Aorta (tissue), 5 donors: ENCODE measurements around the gene DRAXIN. TPM values are rescaled to one million over a fixed set of nuclear protein-coding genes. Genes with fewer than 3 reads are reported as not detected.

ENCODE experiments used
- ATAC-seq: fragments of 200-7000 bp; cut with Tn5 transposase; one replicate; pipeline ENCODE4 v1.9.1; 2022; ENCODE audit warnings: moderate library complexity; ENCODE audit not compliant: low FRiP score
- DNase-seq, 2 donors: peaks; one replicate each; pipeline ENCODE4 v3.0.0-alpha.2; 2020
- H3K27ac ChIP-seq, 2 donors: one replicate each; pipeline ENCODE4 v1.5.1; 2013; ENCODE audit warnings: low read length in 2 of 2, mild to moderate bottlenecking in 2 of 2, moderate library complexity in 2 of 2, control low read depth in 1 of 2, inconsistent platforms in 1 of 2, low read depth in 1 of 2
- H3K27me3 ChIP-seq, 2 donors: one replicate each; pipeline ENCODE4 v1.6.1; 2013; ENCODE audit warnings: control low read depth in 1 of 2, low read length in 1 of 2, mild to moderate bottlenecking in 1 of 2, moderate library complexity in 1 of 2; ENCODE audit not compliant: insufficient read depth in 2 of 2, control insufficient read depth in 1 of 2
- H3K36me3 ChIP-seq, 2 donors: one replicate each; pipeline ENCODE4 v1.6.1; 2013; ENCODE audit warnings: control low read depth in 1 of 2, low read length in 1 of 2, mild to moderate bottlenecking in 1 of 2; ENCODE audit not compliant: insufficient read depth in 2 of 2, control insufficient read depth in 1 of 2
- H3K4me1 ChIP-seq, 2 donors: one replicate each; pipeline ENCODE4 v1.6.1; 2013; ENCODE audit warnings: low read length in 2 of 2, control low read depth in 1 of 2, mild to moderate bottlenecking in 1 of 2, moderate library complexity in 1 of 2; ENCODE audit not compliant: insufficient read depth in 2 of 2, control insufficient read depth in 1 of 2
- H3K4me3 ChIP-seq, 2 donors: one replicate each; pipeline ENCODE4 v1.5.1; 2013; ENCODE audit warnings: low read length in 2 of 2, control low read depth in 1 of 2, mild to moderate bottlenecking in 1 of 2
- H3K9me3 ChIP-seq: one replicate; pipeline ENCODE4 v1.6.1; 2013; ENCODE audit warnings: mild to moderate bottlenecking, low read length; ENCODE audit not compliant: control insufficient read depth
- WGBS, 2 donors: extraction: QIAGEN DNeasy Blood & Tissue Kit; methylation state at CpG; one replicate each; pipeline ENCODE4 v1.1.7; 2013; 5-methylcytosine and 5-hydroxymethylcytosine counted together
- intact Hi-C, 2 donors: fragments of 100-400 bp; cut with DNase I; formaldehyde crosslinking; loops; one replicate each; pipeline versions ENCODE4 v1.14.2 to v1.15.0; 2022
- polyA plus RNA-seq, 2 donors: library from polyadenylated mRNA; stranded (reverse); fragments of 200-250 nt; gene quantifications; one replicate each; pipeline ENCODE4 v1.2.3, GENCODE V29; 2013
- total RNA-seq, 2 donors: library from RNA; stranded (reverse); fragmentation: NEBNext Ultra II Directional; extraction: Animal tissue kit (Norgen Biotek cat#: 25700); gene quantifications; one replicate each; pipeline ENCODE4 v1.2.1, GENCODE V29; 2021
- donor health status: healthy with polysubstance abuse.
- donor health status: Bipolar disorder and iron deficiency.
- donor health status: DM: no; HTN: no; CAD: no.
- donor health status: DM: no; HTN: no; CAD: no.
- donor health status: DM: yes; HTN: yes; CAD: no.

DRAXIN gene
- total and polyA plus RNA-seq, 4 donors = 0.03 to 0.21 TPM; not detected in 2

DNA sequence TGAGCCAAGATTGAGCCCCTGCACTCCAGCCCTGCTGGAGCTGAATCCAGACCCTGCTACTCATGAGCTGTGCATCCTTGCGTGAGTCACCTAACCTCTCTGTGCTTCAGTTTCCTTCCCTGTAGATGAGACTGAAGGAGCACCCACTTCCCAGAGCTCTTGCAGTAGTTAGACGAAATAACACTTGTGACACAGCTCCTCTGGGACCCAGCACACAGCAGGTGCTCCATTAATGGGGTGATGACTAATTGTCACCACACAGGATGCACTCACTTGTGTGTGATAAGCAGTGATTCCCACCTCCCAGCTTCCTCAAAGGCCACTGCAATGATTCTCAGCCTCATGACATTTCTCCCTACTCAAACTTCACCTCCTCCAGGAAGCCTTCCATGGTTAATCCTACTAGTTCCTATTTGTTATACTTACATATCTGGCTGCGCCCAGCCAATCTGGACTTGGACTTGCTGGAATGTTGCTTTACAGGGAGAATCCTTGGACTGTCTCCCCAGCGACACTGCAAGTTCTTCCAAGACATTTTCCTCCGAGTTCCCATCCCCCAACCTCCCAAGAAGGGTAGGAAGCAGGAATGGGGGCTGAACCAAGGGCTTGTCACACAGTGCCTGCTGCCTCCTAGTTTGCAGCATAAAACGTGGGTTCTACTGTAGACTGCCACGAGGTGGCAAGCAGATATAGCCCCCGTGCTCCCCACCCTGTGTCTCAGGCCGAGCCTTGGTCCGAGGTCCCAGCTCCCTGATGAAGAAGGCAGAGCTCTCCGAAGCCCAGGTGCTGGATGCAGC, 17.2 kb downstream of the DRAXIN start:
- Histone ChIP-seq H3K27me3 (no peaks in the 10 kb centered on the region), H3K4me1 (no peaks in the 10 kb centered on the region), H3K36me3 (no peaks in the 10 kb centered on the region), H3K9me3 (no peaks in the 10 kb centered on the region), H3K4me3 (no peak overlapping the region), H3K27ac (no peak overlapping the region)
- DNase-seq = no peak
- no peak for ATAC-seq
- WGBS, 2 donors = 73 to 78% methylated on average over 11 of the region's 11 CpGs
- intact Hi-C loops = no loop called here

DNA sequence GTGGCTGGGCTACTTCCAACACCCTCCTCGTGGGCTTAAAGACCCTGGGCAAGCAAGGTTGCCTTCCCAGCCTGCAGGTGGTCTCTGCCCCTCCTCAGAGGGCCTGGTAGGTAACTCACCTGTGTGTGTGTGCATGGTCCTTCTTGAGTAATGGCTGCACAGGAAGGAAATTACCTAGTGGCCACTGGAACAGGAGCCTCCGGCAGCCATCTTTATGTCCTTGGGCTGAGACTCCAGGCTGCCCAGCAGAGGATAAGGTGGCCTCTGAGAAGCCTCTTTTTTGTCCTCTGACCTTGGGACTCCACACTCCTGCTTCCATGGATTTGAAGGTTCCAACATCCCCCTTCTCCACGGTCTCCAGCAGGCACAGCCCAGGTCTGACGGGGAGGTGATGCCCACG, 20.0 kb downstream of the DRAXIN start:
- no peak for DNase-seq
- no peaks in the 10 kb centered on the region for H3K27me3 ChIP-seq
- H3K27ac ChIP-seq = no peak overlapping the region
- 93% methylated on average over 5 of the region's 5 CpGs for WGBS, 2 donors
- H3K4me3 ChIP-seq = no peak overlapping the region
- intact Hi-C loops = no loop called here
- ATAC-seq = no peak
- H3K4me1 ChIP-seq = no peaks in the 10 kb centered on the region
- no peaks in the 10 kb centered on the region for H3K36me3 ChIP-seq
- H3K9me3 ChIP-seq = no peaks in the 10 kb centered on the region

DNA sequence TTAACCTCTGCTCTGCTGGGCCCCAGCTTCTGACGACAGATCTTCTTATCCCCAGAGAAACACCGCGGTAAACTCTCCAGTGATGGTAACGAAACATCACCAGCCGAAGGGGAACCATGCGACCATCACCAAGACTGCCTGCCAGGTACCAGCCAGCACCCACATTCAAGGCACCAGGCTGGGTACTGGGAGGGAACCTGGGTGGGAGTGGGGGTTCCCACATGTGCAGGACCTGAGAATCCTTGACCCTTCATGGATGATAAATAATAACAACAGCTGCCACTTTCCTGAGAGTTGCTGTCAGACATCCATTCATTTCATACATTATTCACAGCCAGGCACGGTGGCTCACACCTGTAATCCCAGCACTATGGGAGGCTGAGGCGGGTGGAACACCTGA, 20.8 kb downstream of the DRAXIN start:
- 93 to 95% methylated on average over 8 of the region's 8 CpGs for WGBS, 2 donors
- no peaks in the 10 kb centered on the region for H3K27me3 ChIP-seq

GRCh38 chr1:11713095-11713494, 21.6 kb downstream of the DRAXIN start:
- DNase-seq = no peak
- H3K4me3 ChIP-seq = no peak overlapping the region
- WGBS, 2 donors = 86 to 88% methylated on average over 11 of the region's 11 CpGs
- H3K9me3 ChIP-seq = no peaks in the 10 kb centered on the region
- H3K27ac ChIP-seq = no peak overlapping the region
- H3K4me1 ChIP-seq = no peaks in the 10 kb centered on the region
- intact Hi-C loops = no loop called here
- H3K36me3 ChIP-seq = no peaks in the 10 kb centered on the region
- H3K27me3 ChIP-seq = no peaks in the 10 kb centered on the region
- ATAC-seq = no peak

More for the DNA sequence above, 20.8 kb downstream of the DRAXIN start:
- Histone ChIP-seq H3K4me1 (no peaks in the 10 kb centered on the region), H3K4me3 (no peak overlapping the region), H3K9me3 (no peaks in the 10 kb centered on the region), H3K36me3 (no peaks in the 10 kb centered on the region), H3K27ac (no peak overlapping the region)
- intact Hi-C loops = no loop called here
- no peak for DNase-seq
- ATAC-seq = no peak

- H3K36me3 ChIP-seq = no peaks in the 10 kb centered on the region
- ATAC-seq (no peak), DNase-seq (no peak)
- no peak overlapping the region for H3K4me3 ChIP-seq
- no peaks in the 10 kb centered on the region for H3K27me3 ChIP-seq
- H3K27ac ChIP-seq = no peak overlapping the region
- no peaks in the 10 kb centered on the region for H3K4me1 ChIP-seq
- no peaks in the 10 kb centered on the region for H3K9me3 ChIP-seq
- intact Hi-C loops = no loop called here
- 76 to 82% methylated on average over 24 of the region's 24 CpGs for WGBS, 2 donors
Measured at GRCh38 chr1:11714831-11715575, 23.5 kb downstream of the DRAXIN start.

- 6 to 7% methylated on average over 44 of the region's 44 CpGs for WGBS, 2 donors
- no peaks in the 10 kb centered on the region for H3K36me3 ChIP-seq
- no peaks in the 10 kb centered on the region for H3K4me1 ChIP-seq
- intact Hi-C loops = loop anchor here (1.0 to 5.0 kb wide), 3 partner anchors 67 to 477 kb away; partner anchors contain the start of genes FBXO2 (in 1 of the 2) and FBXO44 (in 1 of the 2)
- peak; percentile 91 to 95 for DNase-seq
- no peak overlapping the region for H3K4me3 ChIP-seq
- H3K27ac ChIP-seq = no peak overlapping the region
- ATAC-seq = peak; percentile 92
- H3K9me3 ChIP-seq = no peaks in the 10 kb centered on the region
- no peaks in the 10 kb centered on the region for H3K27me3 ChIP-seq
Measured at GRCh38 chr1:11719313-11720032, 28.0 kb downstream of the DRAXIN start.

DNA sequence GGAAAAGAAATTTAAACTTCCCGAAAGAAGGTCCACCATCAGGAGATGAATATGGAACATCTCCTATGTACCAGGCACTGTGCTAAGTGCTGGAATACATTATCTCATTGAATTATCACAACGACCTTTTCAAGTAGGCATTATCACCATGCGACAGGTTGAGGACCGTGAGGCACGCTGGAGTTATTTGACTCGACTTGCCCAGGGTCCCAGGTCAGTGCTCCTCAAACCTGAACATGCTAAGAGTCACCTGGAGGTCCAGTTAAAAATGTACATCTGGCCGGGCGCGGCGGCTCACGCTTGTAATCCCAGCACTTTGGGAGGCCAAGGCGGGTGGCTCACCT, 28.5 kb downstream of the DRAXIN start:
- Histone ChIP-seq H3K27me3 (no peaks in the 10 kb centered on the region), H3K9me3 (no peaks in the 10 kb centered on the region), H3K4me3 (no peak overlapping the region), H3K36me3 (no peaks in the 10 kb centered on the region), H3K27ac (no peak overlapping the region), H3K4me1 (no peaks in the 10 kb centered on the region)
- ATAC-seq (peak; percentile 27), DNase-seq (no peak)
- intact Hi-C loops = loop anchor here (5.0 kb wide), 2 partner anchors 68 to 478 kb away; partner anchors contain the start of genes FBXO2 (in 1 of the 2) and FBXO44 (in 1 of the 2)
- WGBS, 2 donors = 69 to 70% methylated on average over 12 of the region's 12 CpGs

DNA sequence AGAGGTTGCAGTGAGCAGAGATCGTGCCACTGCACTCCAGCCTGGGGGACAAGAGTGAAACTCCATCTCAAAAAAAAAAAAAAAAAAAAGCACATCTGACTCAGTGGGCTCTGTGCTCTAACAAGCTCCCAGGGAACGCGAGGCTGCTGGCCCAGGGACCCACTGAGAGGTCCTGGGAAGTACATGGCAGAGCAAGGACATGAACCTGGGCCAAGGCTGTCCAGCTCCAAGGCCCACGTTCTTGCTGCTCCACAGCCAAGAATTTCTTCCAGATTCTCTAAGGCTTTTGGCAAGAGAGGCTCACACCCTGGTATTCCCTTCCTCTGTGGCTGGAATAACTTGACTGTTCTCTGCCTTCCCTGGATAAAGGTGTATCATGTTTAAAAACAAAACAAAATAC, 29.0 kb downstream of the DRAXIN start:
- Histone ChIP-seq H3K36me3 (no peaks in the 10 kb centered on the region), H3K27me3 (no peaks in the 10 kb centered on the region), H3K9me3 (no peaks in the 10 kb centered on the region), H3K27ac (no peak overlapping the region), H3K4me3 (no peak overlapping the region), H3K4me1 (no peaks in the 10 kb centered on the region)
- intact Hi-C loops = loop anchor here (5.0 kb wide), 2 partner anchors 68 to 478 kb away; partner anchors contain the start of genes FBXO2 (in 1 of the 2) and FBXO44 (in 1 of the 2)
- 5 to 7% methylated on average over 4 of the region's 4 CpGs for WGBS, 2 donors
- DNase-seq (no peak), ATAC-seq (no peak)
